A549 treated with AZD9567 at 1 μM for 4 hours (cell line): ENCODE measurements around the gene ATG14. TPM values are rescaled to one million over a fixed set of nuclear protein-coding genes. Genes with fewer than 3 reads are reported as not detected.

ENCODE experiments used
- total RNA-seq: library from RNA; stranded (reverse); fragments of 200-300 nt; extraction: Qiagen RNA extraction; gene quantifications from 5 replicates; pipeline ENCODE4 v1.2.3, GENCODE V29; 2022; ENCODE audit not compliant: insufficient read depth

ATG14 gene
- total RNA-seq = 4.8 to 5.5 TPM (median 5.2 TPM) in 5 replicates

GRCh38 chr14:55411426-55412389 lies at the start of gene ATG14:
Gene ATG14 (minus strand): TSS chr14:55411830. CDS start chr14:55411822, 8 bp downstream.

GRCh38 chr14:55440385-55440784 lies 28.8 kb upstream of the ATG14 start, which contains the start of gene TBPL2:
Gene TBPL2 (minus strand): TSS chr14:55440616. CDS start chr14:55440449, 167 bp downstream.

Other genes starting within 250 kb of the ATG14 start
- gene DLGAP5, start 220.2 kb downstream of the ATG14 start, total RNA-seq = 25.1 to 35.8 TPM (median 29.5 TPM) in 5 replicates
- 11.8 to 18.1 TPM (median 15.0 TPM) in 5 replicates for gene FBXO34, start 140.4 kb downstream of the ATG14 start, total RNA-seq
- gene TBPL2, start 28.8 kb upstream of the ATG14 start, total RNA-seq = not detected in 5 replicates
- gene KTN1, start 168.4 kb upstream of the ATG14 start, total RNA-seq = 88.1 to 150 TPM (median 103 TPM) in 5 replicates